ENCODE data around the gene PLCH2.

PLCH2 gene

GRCh38 chr1:2433936-2434655 lies 42.0 kb upstream of the PLCH2 start:
- H2AFZ ChIP-seq (ENCODE audit: low read depth, low read length, severe bottlenecking), result no peak overlapping the region
- no peaks in the 10 kb centered on the region for H3K9me2 ChIP-seq (replicated peaks; ENCODE audit: insufficient read depth, low read length)
- H3K79me2 ChIP-seq (ENCODE audit: insufficient read depth, low read length), result no peaks in the 10 kb centered on the region
- no peak overlapping the region for H3K9ac ChIP-seq (ENCODE audit: low read length)
- no peak overlapping the region for H3K4me3 ChIP-seq (ENCODE audit: insufficient read depth, low read length, poor library complexity, severe bottlenecking)
- H3K36me3 ChIP-seq (ENCODE audit: low read length), result no peaks in the 10 kb centered on the region
- no peaks in the 10 kb centered on the region for H3K27me3 ChIP-seq (ENCODE audit: low read length)
- no peaks in the 10 kb centered on the region for H3F3A ChIP-seq (ENCODE audit: insufficient read depth)
- no peaks in the 10 kb centered on the region for H3K9me3 ChIP-seq (ENCODE audit: insufficient read depth, low read length)
- H3K27ac ChIP-seq (ENCODE audit: low read depth, low read length), result no peak overlapping the region
- H3K4me2 ChIP-seq (ENCODE audit: low read depth, low read length, poor library complexity, severe bottlenecking), result no peak overlapping the region
- no peaks in the 10 kb centered on the region for H4K20me1 ChIP-seq (ENCODE audit: low read depth, low read length)
- TF ChIP-seq EZH2phosphoT487 (conservative IDR thresholded peaks at IDR 0.05; ENCODE audit: low read length), result no peak
- TF ChIP-seq, protein P1, sequence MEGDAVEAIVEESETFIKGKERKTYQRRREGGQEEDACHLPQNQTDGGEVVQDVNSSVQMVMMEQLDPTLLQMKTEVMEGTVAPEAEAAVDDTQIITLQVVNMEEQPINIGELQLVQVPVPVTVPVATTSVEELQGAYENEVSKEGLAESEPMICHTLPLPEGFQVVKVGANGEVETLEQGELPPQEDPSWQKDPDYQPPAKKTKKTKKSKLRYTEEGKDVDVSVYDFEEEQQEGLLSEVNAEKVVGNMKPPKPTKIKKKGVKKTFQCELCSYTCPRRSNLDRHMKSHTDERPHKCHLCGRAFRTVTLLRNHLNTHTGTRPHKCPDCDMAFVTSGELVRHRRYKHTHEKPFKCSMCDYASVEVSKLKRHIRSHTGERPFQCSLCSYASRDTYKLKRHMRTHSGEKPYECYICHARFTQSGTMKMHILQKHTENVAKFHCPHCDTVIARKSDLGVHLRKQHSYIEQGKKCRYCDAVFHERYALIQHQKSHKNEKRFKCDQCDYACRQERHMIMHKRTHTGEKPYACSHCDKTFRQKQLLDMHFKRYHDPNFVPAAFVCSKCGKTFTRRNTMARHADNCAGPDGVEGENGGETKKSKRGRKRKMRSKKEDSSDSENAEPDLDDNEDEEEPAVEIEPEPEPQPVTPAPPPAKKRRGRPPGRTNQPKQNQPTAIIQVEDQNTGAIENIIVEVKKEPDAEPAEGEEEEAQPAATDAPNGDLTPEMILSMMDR (IDR thresholded peaks at IDR 0.05; ENCODE audit: insufficient read depth, low read length, poor library complexity, severe bottlenecking), result no peak

DNA sequence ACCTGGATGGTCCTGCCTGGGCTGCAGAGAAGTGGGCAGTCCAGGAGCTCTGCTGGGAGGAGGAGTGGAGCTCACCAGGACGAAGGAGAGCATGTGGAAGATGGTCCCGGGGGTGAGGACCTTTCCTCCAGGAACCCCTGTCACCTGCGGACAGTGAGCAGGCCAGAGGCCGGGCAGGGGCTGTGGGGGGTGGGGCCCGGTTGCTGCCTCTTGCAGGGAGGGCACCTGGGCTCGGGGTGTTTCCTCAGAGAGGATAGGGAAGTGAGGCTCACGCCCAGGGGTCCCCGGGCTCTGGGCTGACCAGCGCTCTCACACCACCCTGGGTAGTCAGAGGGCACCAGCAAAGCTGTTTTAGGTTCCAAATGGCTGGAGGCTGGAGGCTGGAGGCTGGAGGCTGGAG lies 41.0 kb upstream of the PLCH2 start:
- no peak overlapping the region for H3K27ac ChIP-seq (ENCODE audit: low read depth, low read length)

GRCh38 chr1:2435746-2436355 lies 40.2 kb upstream of the PLCH2 start:
- Histone ChIP-seq H3K9me2 (replicated peaks; ENCODE audit: insufficient read depth, low read length) (no peaks in the 10 kb centered on the region), H2AFZ (ENCODE audit: low read depth, low read length, severe bottlenecking) (no peak overlapping the region), H3K27ac (ENCODE audit: low read depth, low read length) (no peak overlapping the region), H3K9me3 (ENCODE audit: insufficient read depth, low read length) (no peaks in the 10 kb centered on the region), H3K4me3 (ENCODE audit: insufficient read depth, low read length, poor library complexity, severe bottlenecking) (no peak overlapping the region), H3K4me2 (ENCODE audit: low read depth, low read length, poor library complexity, severe bottlenecking) (no peak overlapping the region), H3K36me3 (ENCODE audit: low read length) (no peaks in the 10 kb centered on the region), H3K79me2 (ENCODE audit: insufficient read depth, low read length) (no peaks in the 10 kb centered on the region), H3K9ac (ENCODE audit: low read length) (no peak overlapping the region), H4K20me1 (ENCODE audit: low read depth, low read length) (no peaks in the 10 kb centered on the region), H3K27me3 (ENCODE audit: low read length) (no peaks in the 10 kb centered on the region), H3F3A (ENCODE audit: insufficient read depth) (no peaks in the 10 kb centered on the region)
- TF ChIP-seq, protein P1 (IDR thresholded peaks at IDR 0.05; ENCODE audit: insufficient read depth, low read length, poor library complexity, severe bottlenecking), result no peak
- no peak for TF ChIP-seq EZH2phosphoT487 (conservative IDR thresholded peaks at IDR 0.05; ENCODE audit: low read length)

More for the DNA sequence above, 41.0 kb upstream of the PLCH2 start:
- Histone ChIP-seq H3K4me2 (ENCODE audit: low read depth, low read length, poor library complexity, severe bottlenecking) (no peak overlapping the region), H3F3A (ENCODE audit: insufficient read depth) (no peaks in the 10 kb centered on the region), H3K4me3 (ENCODE audit: insufficient read depth, low read length, poor library complexity, severe bottlenecking) (no peak overlapping the region), H3K9me3 (ENCODE audit: insufficient read depth, low read length) (no peaks in the 10 kb centered on the region), H3K36me3 (ENCODE audit: low read length) (no peaks in the 10 kb centered on the region), H2AFZ (ENCODE audit: low read depth, low read length, severe bottlenecking) (no peak overlapping the region), H3K27me3 (ENCODE audit: low read length) (no peaks in the 10 kb centered on the region), H3K9me2 (replicated peaks; ENCODE audit: insufficient read depth, low read length) (no peaks in the 10 kb centered on the region), H3K79me2 (ENCODE audit: insufficient read depth, low read length) (no peaks in the 10 kb centered on the region), H3K9ac (ENCODE audit: low read length) (no peak overlapping the region), H4K20me1 (ENCODE audit: low read depth, low read length) (no peaks in the 10 kb centered on the region)
- no peak for TF ChIP-seq EZH2phosphoT487 (conservative IDR thresholded peaks at IDR 0.05; ENCODE audit: low read length)
- TF ChIP-seq, protein P1 (IDR thresholded peaks at IDR 0.05; ENCODE audit: insufficient read depth, low read length, poor library complexity, severe bottlenecking), result no peak
